Stimulated activated CD4-positive, alpha-beta T cell treated with anti-CD3 and anti-CD28 coated beads, TNF-alpha, amount 100 ng/mL, for 1 hour (primary cell): ENCODE measurements around the gene FBXO45.
"Not testable (repeated sequence)": the region's sequence is repeated elsewhere in the genome, so short reads cannot be mapped to it uniquely, and the experiment has no call there.

Experiments used
- DNase-seq, 3 donors: peaks; one replicate each; pipeline ENCODE4 v3.0.0-alpha.2; 2020; ENCODE audit warnings: low read depth in 3 of 3, low spot score in 1 of 3

FBXO45 gene

DNA sequence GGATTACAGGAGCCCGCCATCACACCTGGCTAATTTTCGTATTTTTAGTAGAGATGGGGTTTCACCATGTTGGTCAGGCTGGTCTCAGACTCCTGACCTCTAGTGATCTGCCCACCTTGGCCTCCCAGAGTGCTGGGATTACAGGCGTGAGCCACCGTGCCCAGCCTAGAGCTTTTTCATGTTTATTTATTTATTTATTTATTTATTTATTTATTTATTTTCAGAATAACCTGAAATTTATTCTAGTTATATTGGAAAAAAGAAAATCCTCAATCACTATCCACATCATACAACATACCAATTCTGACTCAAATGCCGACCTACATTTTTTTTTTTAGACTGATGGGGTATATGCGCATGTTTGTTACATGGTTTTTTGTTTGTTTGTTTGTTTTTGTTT lies 46.8 kb downstream of the FBXO45 start:
- DNase-seq, result not testable (repeated sequence)

DNA sequence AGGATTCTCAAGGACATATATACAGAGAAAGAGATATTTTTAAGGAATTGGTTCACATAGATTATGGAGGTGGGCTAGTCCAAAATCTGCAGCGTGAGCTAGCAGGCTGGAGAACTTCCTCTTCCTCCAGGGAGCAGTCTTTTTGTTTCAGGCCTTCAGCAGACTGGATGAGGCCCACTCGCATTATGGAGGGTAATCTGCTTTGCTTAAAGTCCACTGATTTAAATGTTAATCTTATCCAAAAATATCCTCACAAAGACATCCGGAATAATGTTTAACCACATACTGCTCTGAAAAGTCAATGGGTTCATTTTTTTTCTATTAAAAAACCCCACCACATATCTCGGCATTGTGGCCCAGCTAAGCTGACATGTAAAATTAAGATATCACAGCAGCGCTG lies 48.8 kb downstream of the FBXO45 start:
- no peak for DNase-seq

DNA sequence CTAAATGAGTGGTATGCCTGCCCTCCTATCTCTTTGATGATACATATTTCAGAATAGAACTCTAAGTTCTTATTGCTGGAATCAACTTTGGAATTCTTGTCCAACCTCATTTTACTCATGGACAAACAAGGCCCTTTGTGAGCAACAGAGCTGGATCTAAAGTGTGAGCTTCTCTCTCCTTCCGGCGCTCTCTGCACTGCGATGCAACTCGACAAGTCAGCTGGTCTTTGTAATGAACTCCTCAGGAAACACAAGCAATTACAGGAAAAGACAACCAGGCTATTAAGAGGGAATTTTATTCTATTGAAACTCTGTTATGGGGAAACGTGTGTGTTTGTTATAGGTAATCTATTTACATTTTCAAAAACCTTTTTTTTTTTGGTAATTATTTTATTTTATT lies 50.8 kb downstream of the FBXO45 start:
- DNase-seq, result no peak

DNA sequence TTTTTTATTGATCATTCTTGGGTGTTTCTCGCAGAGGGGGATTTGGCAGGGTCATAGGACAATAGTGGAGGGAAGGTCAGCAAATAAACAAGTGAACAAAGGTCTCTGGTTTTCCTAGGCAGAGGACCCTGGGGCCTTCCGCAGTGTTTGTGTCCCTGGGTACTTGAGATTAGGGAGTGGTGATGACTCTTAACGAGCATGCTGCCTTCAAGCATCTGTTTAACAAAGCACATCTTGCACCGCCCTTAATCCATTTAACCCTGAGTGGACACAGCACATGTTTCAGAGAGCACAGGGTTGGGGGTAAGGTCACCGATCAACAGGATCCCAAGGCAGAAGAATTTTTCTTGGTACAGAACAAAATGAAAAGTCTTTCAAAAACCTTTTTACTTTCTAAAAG lies 51.2 kb downstream of the FBXO45 start:
- not testable (repeated sequence) for DNase-seq

DNA sequence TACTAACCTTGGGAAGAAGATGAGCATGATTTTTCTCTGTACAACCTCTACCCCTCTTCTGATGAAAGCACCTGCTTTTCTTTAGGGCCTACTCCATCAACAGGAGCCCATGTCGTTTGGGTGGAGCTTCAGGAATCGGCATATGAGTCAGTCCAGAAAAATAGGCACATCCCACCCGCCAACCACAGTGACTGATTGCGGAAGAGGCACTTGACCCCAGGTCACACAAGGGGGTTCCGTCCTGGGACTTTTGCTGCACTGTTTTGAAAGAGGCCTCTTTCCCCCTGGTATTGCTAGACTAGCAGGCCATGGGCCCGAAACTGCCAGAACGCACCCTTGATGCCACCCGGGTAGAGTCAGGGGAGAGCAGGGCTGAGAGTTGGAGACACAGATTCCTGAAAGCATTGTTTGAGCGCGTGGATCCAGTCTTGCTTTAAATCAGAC lies 51.7 kb downstream of the FBXO45 start:
- DNase-seq, result no peak

DNA sequence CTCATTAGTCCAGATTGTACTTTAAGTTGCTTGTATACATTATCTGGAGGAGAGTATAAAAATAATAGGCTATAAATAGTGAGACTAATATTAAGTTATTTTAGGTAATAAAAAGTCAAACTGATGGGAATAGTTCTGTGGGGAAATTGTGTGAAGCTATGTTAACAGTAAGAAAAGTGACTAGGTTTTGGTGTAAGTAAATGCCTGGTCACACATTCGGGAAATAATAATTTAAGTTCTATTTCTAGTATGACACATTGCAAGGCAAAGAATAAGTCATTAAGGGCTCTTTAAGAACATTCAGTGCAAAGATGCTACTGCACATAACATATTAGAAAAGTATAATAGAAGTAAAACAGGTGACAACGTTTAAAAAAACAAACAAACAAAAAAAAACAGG lies 52.2 kb downstream of the FBXO45 start:
- DNase-seq, result no peak

DNA sequence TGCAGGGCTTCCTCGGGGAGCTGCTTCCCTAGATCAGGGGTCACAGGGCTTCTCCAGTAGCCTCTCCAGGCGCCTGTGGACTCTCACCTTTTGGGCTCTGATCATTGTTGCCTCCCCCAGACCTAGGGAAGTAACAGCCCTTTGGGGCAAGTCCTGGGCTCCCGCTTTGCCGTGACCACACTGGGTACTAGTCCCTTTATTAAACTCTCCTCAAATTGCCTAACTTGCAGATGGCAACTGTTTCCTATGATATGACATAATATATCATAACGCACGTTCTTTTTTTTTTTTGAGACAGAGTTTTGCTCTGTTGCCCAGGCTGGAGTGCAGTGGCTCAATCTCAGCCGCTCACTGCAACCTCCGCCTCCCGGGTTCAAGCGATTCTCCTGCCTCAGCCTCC lies 53.2 kb downstream of the FBXO45 start:
- no peak for DNase-seq

DNA sequence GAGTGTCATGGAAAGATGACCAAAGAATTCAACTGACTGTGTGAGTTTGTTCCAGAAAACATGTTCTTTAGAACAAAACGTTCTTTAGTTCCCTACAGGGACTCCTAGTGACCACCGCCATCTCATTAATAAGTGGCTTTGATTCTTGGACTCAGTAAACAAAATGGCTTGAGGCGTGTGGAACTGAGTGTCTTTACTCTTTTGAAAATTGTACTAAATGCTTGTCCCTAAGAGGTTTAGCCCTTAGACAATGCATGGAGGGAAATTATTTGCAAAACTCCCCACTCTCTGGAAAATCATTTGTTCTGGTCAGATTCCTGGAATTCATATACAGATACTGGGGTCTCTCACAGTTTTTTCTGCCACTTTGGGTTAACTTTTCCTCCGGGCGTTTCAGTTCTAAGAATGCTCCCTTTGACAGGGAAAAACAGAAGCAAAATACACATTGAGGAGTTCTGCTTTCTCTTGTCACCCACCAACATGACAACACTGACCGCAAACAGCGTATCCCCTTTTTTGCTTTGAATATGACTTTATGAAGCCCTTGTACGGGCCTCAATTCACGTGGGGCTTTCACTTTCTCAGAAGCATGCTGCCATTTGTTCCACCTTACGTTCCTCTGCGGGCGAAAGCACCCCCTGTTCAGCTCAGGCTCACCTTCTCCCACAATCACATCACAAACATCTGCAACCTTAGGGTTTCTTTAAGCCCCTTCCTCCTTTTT lies 55.8 kb downstream of the FBXO45 start:
- no peak for DNase-seq

DNA sequence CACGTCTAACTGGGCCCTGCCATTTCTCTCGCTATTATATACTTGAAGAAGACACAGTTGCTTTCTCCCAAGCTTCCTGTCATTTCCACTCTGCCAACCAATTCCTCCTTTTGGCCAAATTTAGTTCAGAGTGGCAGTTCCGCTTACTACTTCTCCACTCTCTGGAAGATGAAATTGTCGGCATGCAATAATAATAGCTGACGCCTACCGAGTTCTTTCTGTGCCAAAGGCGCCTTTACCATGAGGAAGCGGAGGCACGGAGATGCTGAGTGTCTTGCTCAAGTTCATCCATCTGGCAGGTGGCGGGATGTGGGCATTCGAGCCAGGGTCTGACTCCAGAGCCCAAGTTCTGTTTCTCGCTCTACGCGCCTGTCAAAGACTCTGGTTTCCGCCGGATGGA lies 56.4 kb downstream of the FBXO45 start:
- DNase-seq, result no peak

DNA sequence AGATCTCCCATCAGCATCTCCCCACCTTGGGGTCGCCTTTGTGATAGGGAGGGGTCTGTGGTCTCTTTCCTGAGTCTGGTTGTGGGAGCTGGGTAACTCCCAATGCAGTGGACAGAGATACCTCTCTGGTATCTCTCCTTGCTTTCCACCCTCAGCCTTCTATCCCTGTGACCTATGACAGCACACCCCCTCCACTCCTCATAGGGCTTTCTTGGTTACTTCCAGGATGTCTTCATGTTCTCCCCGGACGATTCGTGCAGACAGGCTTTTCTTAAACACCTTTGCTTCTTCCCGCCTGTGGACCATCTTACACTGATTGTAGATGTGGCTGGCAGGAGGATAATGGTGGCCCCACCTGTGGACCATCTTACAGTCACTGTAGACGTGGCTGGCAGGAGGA lies 56.9 kb downstream of the FBXO45 start:
- no peak for DNase-seq

DNA sequence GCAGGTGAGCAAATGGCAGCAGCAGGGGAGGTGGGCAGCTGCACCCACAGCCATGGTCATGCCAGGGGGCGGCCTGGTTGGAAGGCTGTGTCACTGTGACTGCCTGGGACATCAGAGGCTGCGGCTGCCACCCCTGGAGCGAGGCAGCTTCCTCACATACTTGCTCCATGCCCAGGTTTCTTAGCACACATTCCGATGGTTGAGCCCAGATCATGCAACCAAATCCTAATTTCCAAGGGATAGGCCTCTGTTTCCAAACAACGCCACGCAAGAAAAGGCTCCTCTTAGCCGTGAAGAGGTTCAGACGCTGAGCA lies 59.4 kb downstream of the FBXO45 start:
- DNase-seq, result no peak

DNA sequence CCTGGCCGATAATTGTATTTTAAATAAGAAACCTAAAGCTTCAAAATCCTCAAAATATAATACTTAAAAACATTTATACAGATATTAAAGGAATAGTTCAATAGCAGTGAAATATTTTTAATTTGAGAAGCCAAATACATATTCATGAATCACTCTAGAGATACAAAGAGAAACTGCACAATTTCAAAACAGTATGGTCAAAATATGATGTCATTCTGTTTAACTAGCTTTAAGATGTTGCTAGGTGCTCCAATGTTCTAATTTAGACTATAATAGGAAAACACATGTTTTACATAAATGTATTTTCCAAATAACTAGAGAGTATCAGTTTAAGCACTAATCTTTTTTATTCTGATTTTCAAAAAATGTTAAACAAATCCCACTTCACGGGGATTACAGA lies 60.8 kb downstream of the FBXO45 start:
- DNase-seq, result no peak

DNA sequence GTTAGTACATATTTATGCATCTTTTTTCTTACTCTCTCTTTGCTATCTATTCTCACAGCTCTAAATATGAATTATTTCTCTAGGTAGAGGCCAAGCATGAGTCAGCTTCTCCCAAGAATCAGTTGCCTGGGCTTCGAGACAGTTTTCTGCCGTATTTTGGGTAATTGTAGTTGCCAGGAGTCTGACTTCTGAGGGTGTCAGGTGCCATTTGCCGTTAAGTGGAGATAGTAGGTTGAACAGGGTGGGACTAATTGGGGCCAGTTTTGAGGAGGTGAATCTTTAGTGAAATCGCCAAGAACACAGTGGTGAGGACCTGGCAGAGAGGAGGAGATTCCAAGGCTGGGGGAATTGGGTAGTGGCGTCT lies 63.2 kb downstream of the FBXO45 start:
- no peak for DNase-seq

DNA sequence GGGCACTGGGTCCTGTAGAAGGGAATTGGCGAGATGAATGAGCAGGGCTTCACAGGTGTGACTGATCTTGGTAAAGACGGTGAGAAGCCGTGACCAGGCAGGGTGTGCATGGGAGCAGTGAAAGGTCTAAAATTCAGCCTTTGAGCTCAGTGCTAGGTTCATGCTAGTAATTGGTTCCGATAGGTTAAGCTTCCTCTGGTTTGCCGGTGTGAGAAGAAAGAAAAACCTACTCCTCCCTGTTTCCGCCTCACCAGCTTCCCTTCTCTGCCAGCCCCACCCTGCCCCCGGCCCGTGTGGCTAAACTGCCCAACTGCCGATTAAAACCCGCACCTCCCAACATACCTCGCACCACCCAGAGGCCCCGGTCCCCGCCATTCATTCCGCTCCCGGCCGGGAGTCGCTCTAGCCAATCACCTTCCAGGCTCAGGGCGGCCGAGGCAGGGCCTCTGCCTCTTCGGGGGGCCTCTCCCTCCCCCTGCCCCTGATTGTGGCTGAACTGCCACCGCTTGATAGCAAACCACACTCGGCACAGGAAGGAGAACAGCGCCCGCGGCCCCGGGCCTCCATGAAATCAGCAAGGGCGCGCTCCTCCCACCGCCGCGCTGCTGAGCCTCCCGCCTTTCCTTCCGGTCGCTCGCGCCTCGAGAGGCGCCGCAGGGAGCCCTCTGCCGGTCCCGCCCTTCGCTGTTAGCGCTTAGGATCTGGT lies 63.7 kb downstream of the FBXO45 start:
- peak; percentile 67 to 70 (median 68) for DNase-seq

DNA sequence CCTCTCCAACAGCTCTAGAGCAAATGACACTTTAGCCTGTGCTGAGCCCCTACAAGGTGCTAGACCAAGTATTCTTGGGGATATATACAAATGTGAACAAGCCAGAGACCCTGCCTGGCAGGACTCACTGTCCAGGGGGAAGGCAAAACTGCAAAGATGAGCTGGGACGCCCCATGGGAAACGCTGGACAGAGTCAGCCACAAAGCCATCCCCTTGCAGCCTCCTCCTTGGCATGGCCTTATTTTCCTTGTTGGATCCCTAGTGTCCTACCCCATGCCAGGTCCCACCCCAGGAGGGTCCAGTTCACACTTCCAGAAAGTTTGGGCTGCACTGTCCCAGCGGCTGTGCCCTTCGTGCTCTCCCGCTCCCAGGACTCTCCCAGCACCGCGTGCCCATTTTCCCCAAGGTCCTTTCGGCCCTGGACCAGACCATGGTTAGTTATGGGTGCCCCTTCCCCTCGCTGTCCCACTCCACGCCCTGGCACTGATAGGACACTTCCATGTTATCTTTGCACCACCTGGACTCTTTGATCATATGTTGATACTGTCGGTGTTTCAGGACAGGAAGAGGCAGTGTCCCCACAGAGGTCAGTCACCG lies 65.2 kb downstream of the FBXO45 start:
- DNase-seq, result no peak

DNA sequence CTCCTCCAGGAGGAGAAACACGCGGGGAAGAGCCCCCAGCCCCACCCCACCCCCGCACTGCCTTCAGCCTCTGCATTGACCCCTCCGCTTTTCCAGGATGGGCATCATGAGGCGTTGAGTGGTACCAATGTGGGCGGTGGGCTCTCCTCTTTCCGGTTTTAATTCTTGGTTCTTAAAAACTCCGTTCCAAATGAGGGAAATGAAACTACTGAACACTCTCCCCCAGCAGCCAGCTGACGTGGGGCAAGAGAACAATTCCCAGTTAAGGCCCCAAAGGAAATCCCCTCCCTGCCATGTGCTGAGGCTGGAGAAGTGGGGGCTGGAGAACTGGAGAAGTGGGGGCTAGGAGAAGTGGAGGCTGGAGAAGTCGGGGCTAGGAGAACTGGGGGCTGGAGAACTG lies 65.8 kb downstream of the FBXO45 start:
- no peak for DNase-seq

DNA sequence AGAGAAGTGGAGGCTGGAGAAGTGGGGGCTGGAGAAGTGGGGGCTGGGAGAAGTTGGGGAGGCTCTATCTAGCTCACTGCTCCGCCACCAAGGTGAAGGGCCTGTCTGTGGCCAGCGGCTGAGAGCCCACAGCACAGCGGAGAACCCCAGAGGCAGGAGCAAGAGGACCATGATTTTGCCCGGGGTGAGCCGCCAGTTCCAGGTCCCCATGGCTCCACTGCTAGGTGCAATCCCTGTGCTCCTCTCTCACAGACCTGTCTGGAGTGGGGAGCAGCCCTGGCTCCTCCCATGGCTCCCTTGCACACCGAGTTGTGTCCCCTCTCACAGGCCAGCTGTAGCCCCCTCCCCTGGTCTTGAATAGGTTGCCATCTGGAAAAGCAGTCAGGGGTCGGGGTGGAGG lies 66.4 kb downstream of the FBXO45 start:
- no peak for DNase-seq

DNA sequence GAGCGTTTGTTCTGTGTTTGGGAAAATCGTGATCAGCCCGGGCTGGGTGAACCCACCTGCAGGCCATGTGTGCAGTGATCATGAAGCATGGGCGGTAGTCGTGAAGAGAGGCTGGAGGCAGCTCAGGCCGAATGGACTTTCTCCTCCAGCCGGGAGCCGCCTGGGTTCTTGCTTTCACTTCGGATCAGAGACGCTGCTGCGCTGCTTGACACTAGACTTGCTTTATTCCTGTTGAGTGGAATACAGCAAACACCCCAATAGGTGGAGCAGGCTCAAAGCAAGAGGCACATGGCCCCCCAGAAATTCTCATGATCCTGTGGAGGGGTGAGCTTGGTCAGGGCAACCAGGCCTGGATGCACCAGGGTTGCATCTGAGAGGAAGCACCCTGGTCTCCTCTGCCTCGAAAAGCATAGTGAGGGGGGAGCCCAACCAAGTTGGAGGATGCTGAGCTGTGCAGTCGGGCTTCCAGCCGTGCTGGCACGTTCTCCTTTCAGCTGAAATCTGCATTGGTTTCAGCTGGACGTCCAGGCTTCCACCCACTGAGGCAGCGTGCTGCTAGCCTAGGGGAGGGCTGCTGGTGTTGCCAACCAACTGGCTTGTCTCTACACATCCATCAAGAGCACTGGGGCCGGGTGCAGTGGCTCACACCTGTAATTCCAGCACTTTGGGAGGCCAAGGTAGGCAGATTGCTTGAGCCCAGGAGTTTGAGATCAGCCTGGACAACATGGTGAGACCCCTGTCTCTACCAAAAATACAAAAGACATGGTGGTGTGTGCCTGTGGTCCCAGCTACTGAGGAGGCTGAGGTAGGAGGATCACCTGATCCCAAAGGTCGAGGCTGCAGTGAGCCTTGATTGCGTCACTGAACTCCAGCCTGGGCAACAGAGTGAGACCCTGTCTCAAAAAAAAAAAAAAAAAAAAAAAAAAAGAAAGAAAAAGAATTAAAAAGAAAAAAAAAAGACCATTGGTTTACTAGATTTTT lies 68.2 kb downstream of the FBXO45 start:
- no peak for DNase-seq

DNA sequence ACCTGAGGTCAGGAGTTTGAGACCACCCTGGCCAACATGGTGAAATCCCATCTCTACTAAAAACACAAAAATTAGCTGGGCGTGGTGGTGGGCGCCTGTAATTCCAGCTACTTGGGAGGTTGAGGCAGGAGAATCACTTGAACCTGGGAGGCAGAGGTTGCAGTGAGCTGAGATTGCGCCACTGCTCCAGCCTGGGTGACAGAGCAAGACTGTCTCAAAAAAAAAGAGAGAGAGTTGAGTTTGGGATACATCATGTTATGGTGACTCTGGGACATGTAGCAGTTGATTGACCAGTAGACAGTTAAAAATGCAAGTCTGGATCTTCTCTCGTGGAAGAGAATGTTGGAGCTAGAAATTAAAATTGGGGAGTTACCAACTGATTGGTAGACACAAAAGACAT lies 69.5 kb downstream of the FBXO45 start:
- DNase-seq, result not testable (repeated sequence)
